B cell (primary cell): ENCODE data around the gene PTPRN2.

Experiments used
- CTCF ChIP-seq: fragments of 200-600 bp; IDR thresholded peaks from one replicate; pipeline ENCODE4 v1.8.0; 2022; ENCODE audit warnings: antibody characterized with exemption, mild to moderate bottlenecking
- EZH2 ChIP-seq: IDR thresholded peaks from 2 replicates; pipeline ENCODE4 v1.6.1; 2012; ENCODE audit warnings: borderline replicate concordance, low read depth, mild to moderate bottlenecking, moderate library complexity, low read length; ENCODE audit not compliant: insufficient read depth, poor library complexity, severe bottlenecking

- TF ChIP-seq CTCF (no peak), EZH2 (no peak)
Observed at GRCh38 chr7:158397885-158398284, 189.7 kb downstream of the PTPRN2 start.
